ENCODE measurements around the gene NOL12.

- TF ChIP-seq CTCF (IDR thresholded peaks at IDR 0.05; ENCODE audit: low read depth, low read length, poor library complexity, severe bottlenecking) (no peak), EZH2phosphoT487 (IDR thresholded peaks at IDR 0.05; ENCODE audit: borderline replicate concordance, low read length) (no peak)
These were observed 20.7 kb upstream of the NOL12 start for GRCh38 chr22:37665487-37665886.
